Smooth muscle cell of the umbilical artery (primary cell): ENCODE results near the gene RBMY1D. TPM values are rescaled to one million over a fixed set of nuclear protein-coding genes. Genes with fewer than 3 reads are reported as not detected.

Experiments used
- total RNA-seq: library from RNA; depleted of rRNA; stranded (reverse); fragments of >200 nt; gene quantifications from 2 replicates; pipeline ENCODE4 v1.2.3, GENCODE V29; 2014

Gene RBMY1D
- total RNA-seq, result not detected in 2 replicates

DNA sequence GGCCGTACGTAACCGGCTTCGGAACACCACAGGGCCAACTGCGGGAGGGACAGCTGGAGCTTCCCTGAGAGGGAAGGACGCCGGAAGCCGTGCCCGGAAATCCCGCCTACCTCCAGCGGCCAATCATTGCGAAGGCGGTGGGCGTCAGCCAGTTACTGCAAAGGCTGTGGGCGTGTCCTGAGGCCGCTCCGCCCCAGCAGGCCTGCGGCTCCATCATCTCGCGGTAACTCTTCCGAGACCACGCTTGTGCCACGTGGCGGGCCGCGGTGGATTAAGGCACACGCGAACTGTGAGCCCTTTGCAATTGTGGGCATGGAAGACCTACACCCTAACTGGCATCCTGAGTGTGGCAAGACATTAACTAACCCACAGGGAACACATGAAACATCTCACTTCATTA is at the start of gene RBMY1D:
TSS of gene RBMY1D (minus strand) at position 101 of the 400 bp plus-strand sequence. CDS start 2,013 bp downstream, outside the sequence.

DNA sequence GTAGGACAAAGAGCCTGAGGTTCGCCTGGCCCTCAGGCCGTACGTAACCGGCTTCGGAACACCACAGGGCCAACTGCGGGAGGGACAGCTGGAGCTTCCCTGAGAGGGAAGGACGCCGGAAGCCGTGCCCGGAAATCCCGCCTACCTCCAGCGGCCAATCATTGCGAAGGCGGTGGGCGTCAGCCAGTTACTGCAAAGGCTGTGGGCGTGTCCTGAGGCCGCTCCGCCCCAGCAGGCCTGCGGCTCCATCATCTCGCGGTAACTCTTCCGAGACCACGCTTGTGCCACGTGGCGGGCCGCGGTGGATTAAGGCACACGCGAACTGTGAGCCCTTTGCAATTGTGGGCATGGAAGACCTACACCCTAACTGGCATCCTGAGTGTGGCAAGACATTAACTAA is 23.6 kb upstream of the RBMY1D start, which contains the start of gene RBMY1E:
TSS of gene RBMY1E (minus strand) at position 101 of the 400 bp plus-strand sequence. CDS start 1,978 bp downstream, outside the sequence.

Other genes with a start within 250 kb of the RBMY1D start
- gene RBMY1E, start 23.5 kb upstream of the RBMY1D start, total RNA-seq, result not detected in 2 replicates